Vagina (tissue), 2 donors: ENCODE data around the gene BSDC1.

ENCODE experiments used
- POLR2A ChIP-seq, 2 donors: fragments of 450-650 bp; IDR thresholded peaks; one replicate each; pipeline ENCODE4 v1.6.1; 2017; ENCODE audit warnings: antibody characterized with exemption in 2 of 2, mild to moderate bottlenecking in 2 of 2, moderate library complexity in 2 of 2
- TF ChIP-seq, protein P1 (sequence below), 3 experiments: fragments of 450-650 bp in 2 of 3; fragments of 200-600 bp in 1 of 3; sonication (generic) in 1 of 3; IDR thresholded peaks; one replicate each; pipeline ENCODE4 v1.5.1; 2017 to 2019; ENCODE audit warnings: antibody characterized with exemption in 3 of 3, mild to moderate bottlenecking in 2 of 3, moderate library complexity in 2 of 3

- TF ChIP-seq, protein P1, sequence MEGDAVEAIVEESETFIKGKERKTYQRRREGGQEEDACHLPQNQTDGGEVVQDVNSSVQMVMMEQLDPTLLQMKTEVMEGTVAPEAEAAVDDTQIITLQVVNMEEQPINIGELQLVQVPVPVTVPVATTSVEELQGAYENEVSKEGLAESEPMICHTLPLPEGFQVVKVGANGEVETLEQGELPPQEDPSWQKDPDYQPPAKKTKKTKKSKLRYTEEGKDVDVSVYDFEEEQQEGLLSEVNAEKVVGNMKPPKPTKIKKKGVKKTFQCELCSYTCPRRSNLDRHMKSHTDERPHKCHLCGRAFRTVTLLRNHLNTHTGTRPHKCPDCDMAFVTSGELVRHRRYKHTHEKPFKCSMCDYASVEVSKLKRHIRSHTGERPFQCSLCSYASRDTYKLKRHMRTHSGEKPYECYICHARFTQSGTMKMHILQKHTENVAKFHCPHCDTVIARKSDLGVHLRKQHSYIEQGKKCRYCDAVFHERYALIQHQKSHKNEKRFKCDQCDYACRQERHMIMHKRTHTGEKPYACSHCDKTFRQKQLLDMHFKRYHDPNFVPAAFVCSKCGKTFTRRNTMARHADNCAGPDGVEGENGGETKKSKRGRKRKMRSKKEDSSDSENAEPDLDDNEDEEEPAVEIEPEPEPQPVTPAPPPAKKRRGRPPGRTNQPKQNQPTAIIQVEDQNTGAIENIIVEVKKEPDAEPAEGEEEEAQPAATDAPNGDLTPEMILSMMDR (IDR thresholded peaks at IDR 0.05) = no peak
- no peak for TF ChIP-seq POLR2A (IDR thresholded peaks at IDR 0.05)
Observed at GRCh38 chr1:32386676-32387392, 7.4 kb downstream of the BSDC1 start.
